ENCODE results near the gene YTHDC1. TPM values are rescaled to one million over a fixed set of nuclear protein-coding genes. Genes with fewer than 3 reads are reported as not detected.

Gene YTHDC1
- total RNA-seq, 4 donors from 2014 or later = 28.0 to 73.1 (median 34.9) TPM

- in situ Hi-C loops (cut with MboI; ENCODE audit: low sequenced_read_pairs in 4 of 4) (no loop called here), intact Hi-C loops (cut with DNase I; ENCODE audit: low total_unique reads) (no loop called here)
- Histone ChIP-seq H3K36me3 (no peaks in the 10 kb centered on the region), H3K4me1 (no peaks in the 10 kb centered on the region), H3K27ac (no peak overlapping the region), H3K4me3 (no peak overlapping the region), H3K9me3 (no peaks in the 10 kb centered on the region), H3K27me3 (peaks cover 0 to 3% (median 0%) of the 10 kb centered on the region in 3 donors)
- TF ChIP-seq POLR2A (IDR thresholded peaks at IDR 0.05) (no peak), CTCF (IDR thresholded peaks at IDR 0.05 in 4 of 5, conservative IDR thresholded peaks at IDR 0.05 in 1 of 5) (no peak)
- no peak for ATAC-seq
- no peak for DNase-seq
Observed at GRCh38 chr4:68366600-68366999, 16.7 kb upstream of the YTHDC1 start.

GRCh38 chr4:68365068-68365467, 15.2 kb upstream of the YTHDC1 start:
- no peaks in the 10 kb centered on the region for H3K4me1 ChIP-seq
- in situ Hi-C loops (cut with MboI; ENCODE audit: low sequenced_read_pairs in 4 of 4) = no loop called here
- no peak for TF ChIP-seq CTCF (IDR thresholded peaks at IDR 0.05 in 4 of 5, conservative IDR thresholded peaks at IDR 0.05 in 1 of 5)
- no peak for TF ChIP-seq POLR2A (IDR thresholded peaks at IDR 0.05)
- intact Hi-C loops (cut with DNase I; ENCODE audit: low total_unique reads) = no loop called here
- peaks cover 0 to 3% (median 0%) of the 10 kb centered on the region in 3 donors for H3K27me3 ChIP-seq
- no peaks in the 10 kb centered on the region for H3K9me3 ChIP-seq
- H3K36me3 ChIP-seq = no peaks in the 10 kb centered on the region
- DNase-seq = no peak
- no peak overlapping the region for H3K4me3 ChIP-seq
- ATAC-seq = no peak
- H3K27ac ChIP-seq = no peak overlapping the region

- H3K4me1 ChIP-seq = no peaks in the 10 kb centered on the region
- in situ Hi-C loops (cut with MboI; ENCODE audit: low sequenced_read_pairs in 4 of 4) (no loop called here), intact Hi-C loops (cut with DNase I; ENCODE audit: low total_unique reads) (no loop called here)
- H3K4me3 ChIP-seq = no peak overlapping the region
- peaks cover 0 to 3% (median 0%) of the 10 kb centered on the region in 3 donors for H3K27me3 ChIP-seq
- no peaks in the 10 kb centered on the region for H3K9me3 ChIP-seq
- no peak for DNase-seq
- no peaks in the 10 kb centered on the region for H3K36me3 ChIP-seq
- TF ChIP-seq POLR2A (IDR thresholded peaks at IDR 0.05) = no peak
- TF ChIP-seq CTCF (IDR thresholded peaks at IDR 0.05 in 4 of 5, conservative IDR thresholded peaks at IDR 0.05 in 1 of 5) = no peak
- H3K27ac ChIP-seq = no peak overlapping the region
- ATAC-seq = no peak
Observed at GRCh38 chr4:68361146-68361589, 11.3 kb upstream of the YTHDC1 start.

GRCh38 chr4:68360231-68360968, 10.5 kb upstream of the YTHDC1 start:
- intact Hi-C loops (cut with DNase I; ENCODE audit: low total_unique reads) = no loop called here
- in situ Hi-C loops (cut with MboI; ENCODE audit: low sequenced_read_pairs in 4 of 4) = no loop called here
- H3K36me3 ChIP-seq = no peaks in the 10 kb centered on the region
- H3K9me3 ChIP-seq = no peaks in the 10 kb centered on the region
- no peak for TF ChIP-seq CTCF (IDR thresholded peaks at IDR 0.05 in 4 of 5, conservative IDR thresholded peaks at IDR 0.05 in 1 of 5)
- no peaks in the 10 kb centered on the region for H3K4me1 ChIP-seq
- H3K27ac ChIP-seq = no peak overlapping the region
- no peak overlapping the region for H3K4me3 ChIP-seq
- DNase-seq = no peak
- peaks cover 0 to 3% (median 0%) of the 10 kb centered on the region in 3 donors for H3K27me3 ChIP-seq
- ATAC-seq = no peak
